Measurements from ENCODE around the gene CMIP.

DNA sequence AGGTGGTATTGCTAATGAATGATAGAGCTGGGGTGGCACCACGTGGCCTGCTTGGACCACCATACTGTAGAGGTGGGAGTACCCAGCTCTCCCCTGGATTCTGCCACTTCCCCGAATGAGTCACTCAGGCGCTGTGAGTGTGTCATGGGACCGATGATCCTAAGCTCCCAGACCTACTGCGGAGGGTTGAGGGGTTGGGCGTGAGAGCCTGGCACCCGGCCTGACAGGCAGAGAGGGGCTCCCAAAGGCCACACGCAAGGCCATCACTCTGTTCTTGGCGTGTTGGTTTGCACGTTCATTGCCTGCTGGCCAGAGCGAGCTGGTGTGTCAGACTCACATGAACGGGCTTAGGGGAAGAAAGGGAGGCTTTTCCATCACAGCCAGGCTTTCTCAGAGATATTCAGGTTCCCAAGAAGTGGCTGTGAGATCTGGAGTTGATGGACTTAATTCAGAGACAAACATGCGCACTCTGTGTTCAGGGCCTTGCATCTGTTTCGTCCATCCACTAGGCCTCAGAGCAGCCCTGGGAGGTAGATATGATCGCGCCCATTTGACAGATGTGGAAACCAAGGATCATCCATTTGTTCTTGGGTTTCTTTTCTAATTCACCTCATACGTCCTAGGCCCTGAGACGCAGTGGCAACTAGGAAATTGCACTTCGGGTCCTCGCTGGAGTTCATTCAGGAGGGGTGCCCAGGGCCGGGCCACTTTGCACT lies 41.4 kb downstream of the CMIP start:
- no peak for TF ChIP-seq POLR2A (IDR thresholded peaks at IDR 0.05)
- TF ChIP-seq, protein P1, sequence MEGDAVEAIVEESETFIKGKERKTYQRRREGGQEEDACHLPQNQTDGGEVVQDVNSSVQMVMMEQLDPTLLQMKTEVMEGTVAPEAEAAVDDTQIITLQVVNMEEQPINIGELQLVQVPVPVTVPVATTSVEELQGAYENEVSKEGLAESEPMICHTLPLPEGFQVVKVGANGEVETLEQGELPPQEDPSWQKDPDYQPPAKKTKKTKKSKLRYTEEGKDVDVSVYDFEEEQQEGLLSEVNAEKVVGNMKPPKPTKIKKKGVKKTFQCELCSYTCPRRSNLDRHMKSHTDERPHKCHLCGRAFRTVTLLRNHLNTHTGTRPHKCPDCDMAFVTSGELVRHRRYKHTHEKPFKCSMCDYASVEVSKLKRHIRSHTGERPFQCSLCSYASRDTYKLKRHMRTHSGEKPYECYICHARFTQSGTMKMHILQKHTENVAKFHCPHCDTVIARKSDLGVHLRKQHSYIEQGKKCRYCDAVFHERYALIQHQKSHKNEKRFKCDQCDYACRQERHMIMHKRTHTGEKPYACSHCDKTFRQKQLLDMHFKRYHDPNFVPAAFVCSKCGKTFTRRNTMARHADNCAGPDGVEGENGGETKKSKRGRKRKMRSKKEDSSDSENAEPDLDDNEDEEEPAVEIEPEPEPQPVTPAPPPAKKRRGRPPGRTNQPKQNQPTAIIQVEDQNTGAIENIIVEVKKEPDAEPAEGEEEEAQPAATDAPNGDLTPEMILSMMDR (IDR thresholded peaks at IDR 0.05) = no peak

Data from right lobe of liver (tissue), 4 donors.